Endothelial cell of umbilical vein (primary cell): ENCODE measurements around the gene C6orf89.

Source experiments
- CTCF ChIP-seq, 2 donors: IDR thresholded peaks; 1 replicate in 1 of 2; 2 replicates in 1 of 2; pipeline ENCODE4 v1.5.1; 2011; ENCODE audit warnings: low read length in 2 of 2, mild to moderate bottlenecking in 2 of 2, moderate library complexity in 2 of 2, control low read depth in 1 of 2, inconsistent platforms in 1 of 2, low read depth in 1 of 2; ENCODE audit not compliant: insufficient read depth in 1 of 2; ENCODE audit errors: extremely low read depth in 1 of 2
- EZH2 ChIP-seq: IDR thresholded peaks from 2 replicates; pipeline ENCODE4 v1.6.1; 2012; ENCODE audit warnings: borderline replicate concordance, low read depth, mild to moderate bottlenecking, moderate library complexity, low read length, inconsistent platforms; ENCODE audit not compliant: severe bottlenecking
- FOS ChIP-seq: IDR thresholded peaks from 2 replicates; pipeline ENCODE4 v1.6.1; 2011; ENCODE audit warnings: mild to moderate bottlenecking, low read length, moderate library complexity, borderline replicate concordance; ENCODE audit not compliant: insufficient read depth
- GATA2 ChIP-seq: IDR thresholded peaks from 2 replicates; pipeline ENCODE4 v1.7.0; 2011; ENCODE audit warnings: low read depth, mild to moderate bottlenecking, moderate library complexity, mixed read lengths, low read length; ENCODE audit not compliant: insufficient read length, insufficient read depth
- MAX ChIP-seq: IDR thresholded peaks from 2 replicates; pipeline ENCODE4 v1.6.1; 2011; ENCODE audit not compliant: insufficient read depth, insufficient read length
- POLR2A ChIP-seq: IDR thresholded peaks from 2 replicates; pipeline ENCODE4 v1.6.1; 2012; ENCODE audit warnings: low read depth, mild to moderate bottlenecking, control low read depth, low read length
- POLR2AphosphoS5 ChIP-seq: IDR thresholded peaks from 2 replicates; pipeline ENCODE4 v1.6.1; 2012; ENCODE audit warnings: low read depth, mild to moderate bottlenecking, control low read depth, low read length, moderate library complexity; ENCODE audit not compliant: insufficient read depth

GRCh38 chr6:36886950-36887618 is 1.3 kb downstream of the C6orf89 start:
- TF ChIP-seq CTCF (IDR thresholded peaks at IDR 0.05; ENCODE audit: extremely low read depth in 1 of 2, insufficient read depth in 1 of 2, low read depth in 1 of 2, low read length in 2 of 2) (no peak), POLR2AphosphoS5 (no peak), GATA2 (no peak), FOS (no peak), MAX (no peak), EZH2 (no peak), POLR2A (no peak)
